GM13977 (cell line): Measurements from ENCODE around the gene IL1RAPL2.

Experiments
- DNase-seq: peaks from one replicate; pipeline ENCODE4 v3.0.0; 2012; ENCODE audit warnings: low spot score
- in situ Hi-C: fragments of 300-500 bp; cut with MboI; formaldehyde crosslinking; loops from one replicate; pipeline ENCODE4 v1.12.0; 2022; ENCODE audit warnings: low sequenced_read_pairs, low pct_unique_long_range_greater_than_20kb, mixed read lengths, inconsistent platforms; ENCODE audit not compliant: unreplicated experiment
- TF ChIP-seq, protein P1 (sequence below): IDR thresholded peaks from 2 replicates; pipeline ENCODE4 v1.5.1; 2012; ENCODE audit warnings: mild to moderate bottlenecking, control low read depth; ENCODE audit not compliant: insufficient read depth; ENCODE audit errors: extremely low read depth, missing control alignments

The IL1RAPL2 gene

DNA sequence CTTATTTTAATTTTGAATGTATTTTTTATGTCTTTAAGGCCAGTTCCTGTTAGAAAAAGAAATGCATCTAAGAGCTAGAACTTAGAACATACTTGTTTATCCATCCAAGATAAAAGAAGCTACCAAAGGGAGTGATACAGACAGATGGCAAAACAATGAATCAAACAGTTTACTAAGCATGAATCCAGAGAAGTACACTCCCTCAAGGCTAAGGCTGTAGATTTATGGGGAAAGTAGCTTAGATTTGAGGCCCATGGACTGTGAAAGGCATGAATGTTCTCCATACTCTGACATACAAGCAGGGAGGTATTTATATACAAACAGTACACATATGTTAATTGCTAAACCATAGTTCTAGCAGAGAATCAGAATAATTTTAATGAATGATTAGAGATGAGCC lies 1001.1 kb downstream of the IL1RAPL2 start:
- in situ Hi-C loops, result no loop called here
- TF ChIP-seq, protein P1, sequence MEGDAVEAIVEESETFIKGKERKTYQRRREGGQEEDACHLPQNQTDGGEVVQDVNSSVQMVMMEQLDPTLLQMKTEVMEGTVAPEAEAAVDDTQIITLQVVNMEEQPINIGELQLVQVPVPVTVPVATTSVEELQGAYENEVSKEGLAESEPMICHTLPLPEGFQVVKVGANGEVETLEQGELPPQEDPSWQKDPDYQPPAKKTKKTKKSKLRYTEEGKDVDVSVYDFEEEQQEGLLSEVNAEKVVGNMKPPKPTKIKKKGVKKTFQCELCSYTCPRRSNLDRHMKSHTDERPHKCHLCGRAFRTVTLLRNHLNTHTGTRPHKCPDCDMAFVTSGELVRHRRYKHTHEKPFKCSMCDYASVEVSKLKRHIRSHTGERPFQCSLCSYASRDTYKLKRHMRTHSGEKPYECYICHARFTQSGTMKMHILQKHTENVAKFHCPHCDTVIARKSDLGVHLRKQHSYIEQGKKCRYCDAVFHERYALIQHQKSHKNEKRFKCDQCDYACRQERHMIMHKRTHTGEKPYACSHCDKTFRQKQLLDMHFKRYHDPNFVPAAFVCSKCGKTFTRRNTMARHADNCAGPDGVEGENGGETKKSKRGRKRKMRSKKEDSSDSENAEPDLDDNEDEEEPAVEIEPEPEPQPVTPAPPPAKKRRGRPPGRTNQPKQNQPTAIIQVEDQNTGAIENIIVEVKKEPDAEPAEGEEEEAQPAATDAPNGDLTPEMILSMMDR, result no peak

GRCh38 chrX:105608745-105609144 lies 1042.7 kb downstream of the IL1RAPL2 start:
- in situ Hi-C loops, result no loop called here
- TF ChIP-seq, protein P1, result no peak
- DNase-seq, result no peak

More for the DNA sequence above, 1001.1 kb downstream of the IL1RAPL2 start:
- no peak for DNase-seq

- DNase-seq, result no peak
- TF ChIP-seq, protein P1, result no peak
- in situ Hi-C loops, result no loop called here
Observed at GRCh38 chrX:105609530-105609929, 1043.5 kb downstream of the IL1RAPL2 start.

GRCh38 chrX:105610411-105610810 lies 1044.4 kb downstream of the IL1RAPL2 start:
- no peak for DNase-seq
- in situ Hi-C loops, result no loop called here

DNA sequence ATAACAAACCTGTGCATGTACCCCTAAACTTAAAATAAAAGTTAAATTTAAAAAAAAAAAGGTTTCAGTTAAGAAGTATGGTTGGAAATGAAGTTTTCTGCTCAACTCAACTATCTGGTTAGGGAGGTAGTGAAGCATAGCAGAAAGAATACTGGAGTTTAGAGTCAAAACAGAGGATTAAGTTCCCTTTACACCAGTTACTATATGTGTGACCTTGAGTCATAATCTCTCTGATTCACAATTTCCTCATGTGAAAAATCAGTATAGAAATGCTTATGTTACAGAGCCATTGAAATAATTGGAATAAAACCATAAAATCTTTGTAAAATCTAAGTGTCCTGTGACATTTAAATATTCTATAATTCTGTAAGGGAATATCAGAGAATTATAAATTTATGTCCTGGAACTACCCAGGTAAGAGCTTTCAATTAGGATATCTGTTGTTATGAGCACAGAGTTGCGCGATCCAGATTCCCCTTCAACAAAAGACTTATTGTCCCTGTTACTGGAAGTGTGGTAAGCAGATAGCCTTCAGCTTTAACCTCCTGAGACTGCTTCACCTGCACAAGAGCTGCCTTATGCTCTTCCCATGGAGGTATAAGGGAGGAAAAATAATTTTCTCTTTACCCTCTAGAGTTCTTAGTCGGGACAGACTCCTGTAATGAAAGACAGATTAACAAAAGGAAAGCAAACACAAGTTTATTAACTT lies 1052.5 kb downstream of the IL1RAPL2 start:
- TF ChIP-seq, protein P1, result no peak
- DNase-seq, result no peak
- in situ Hi-C loops, result no loop called here

More at GRCh38 chrX:105610411-105610810, 1044.4 kb downstream of the IL1RAPL2 start:
- TF ChIP-seq, protein P1, result no peak

- in situ Hi-C loops, result no loop called here
- TF ChIP-seq, protein P1, result no peak
- DNase-seq, result no peak
Observed at GRCh38 chrX:105634180-105634579, 1068.2 kb downstream of the IL1RAPL2 start.
